Measurements from ENCODE around the gene SMOC2. TPM values are rescaled to one million over a fixed set of nuclear protein-coding genes. Genes with fewer than 3 reads are reported as not detected.
A peak's percentile ranks its signal among the peaks of the same experiment; 100 is the strongest.

Gene SMOC2
- total and polyA plus RNA-seq, 12 donors, result 3.0 to 32.0 (median 10.5) TPM

- DNase-seq, result peak in 1 of 7 donors; percentile 20
- Histone ChIP-seq H3K36me3 (replicated peaks in 1 of 2) (no peaks in the 10 kb centered on the region), H3K9me3 (replicated peaks in 1 of 3) (no peaks in the 10 kb centered on the region), H3K4me1 (replicated peaks in 1 of 2) (no peaks in the 10 kb centered on the region), H3K27me3 (no peaks in the 10 kb centered on the region), H3K4me3 (no peak overlapping the region), H3K27ac (no peak overlapping the region)
- no peak for TF ChIP-seq POLR2A (IDR thresholded peaks at IDR 0.05)
- TF ChIP-seq, protein P1, sequence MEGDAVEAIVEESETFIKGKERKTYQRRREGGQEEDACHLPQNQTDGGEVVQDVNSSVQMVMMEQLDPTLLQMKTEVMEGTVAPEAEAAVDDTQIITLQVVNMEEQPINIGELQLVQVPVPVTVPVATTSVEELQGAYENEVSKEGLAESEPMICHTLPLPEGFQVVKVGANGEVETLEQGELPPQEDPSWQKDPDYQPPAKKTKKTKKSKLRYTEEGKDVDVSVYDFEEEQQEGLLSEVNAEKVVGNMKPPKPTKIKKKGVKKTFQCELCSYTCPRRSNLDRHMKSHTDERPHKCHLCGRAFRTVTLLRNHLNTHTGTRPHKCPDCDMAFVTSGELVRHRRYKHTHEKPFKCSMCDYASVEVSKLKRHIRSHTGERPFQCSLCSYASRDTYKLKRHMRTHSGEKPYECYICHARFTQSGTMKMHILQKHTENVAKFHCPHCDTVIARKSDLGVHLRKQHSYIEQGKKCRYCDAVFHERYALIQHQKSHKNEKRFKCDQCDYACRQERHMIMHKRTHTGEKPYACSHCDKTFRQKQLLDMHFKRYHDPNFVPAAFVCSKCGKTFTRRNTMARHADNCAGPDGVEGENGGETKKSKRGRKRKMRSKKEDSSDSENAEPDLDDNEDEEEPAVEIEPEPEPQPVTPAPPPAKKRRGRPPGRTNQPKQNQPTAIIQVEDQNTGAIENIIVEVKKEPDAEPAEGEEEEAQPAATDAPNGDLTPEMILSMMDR (IDR thresholded peaks at IDR 0.05), result no peak
- intact Hi-C loops (cut with DNase I), result no loop called here
- 83 to 94% (median 89%) methylated on average over 6 of the region's 6 CpGs for WGBS, 4 donors
Measured at GRCh38 chr6:168534265-168534664, 93.3 kb downstream of the SMOC2 start.

DNA sequence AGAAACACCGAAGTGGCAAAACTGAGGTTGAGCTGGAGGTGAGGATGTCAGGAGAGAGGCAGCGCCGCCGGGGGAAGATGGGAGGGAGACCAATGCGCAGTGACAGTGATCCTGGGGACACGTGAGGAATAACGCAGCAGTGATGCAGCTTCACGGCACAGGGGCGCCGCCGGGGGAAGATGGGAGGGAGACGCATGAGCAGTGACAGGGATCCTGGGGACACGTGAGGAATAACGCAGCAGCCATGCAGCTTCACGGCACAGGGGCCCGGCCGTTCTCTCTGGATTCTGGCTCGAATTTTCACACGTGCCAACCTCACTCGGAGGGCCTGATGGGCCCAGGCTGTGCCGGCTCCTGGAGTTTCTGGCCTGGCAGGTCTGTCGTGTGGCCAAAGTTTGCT, 94.7 kb downstream of the SMOC2 start:
- no peaks in the 10 kb centered on the region for H3K9me3 ChIP-seq (replicated peaks in 1 of 3)
- intact Hi-C loops (cut with DNase I), result no loop called here
- H3K27me3 ChIP-seq, result no peaks in the 10 kb centered on the region
- no peaks in the 10 kb centered on the region for H3K4me1 ChIP-seq (replicated peaks in 1 of 2)
- TF ChIP-seq, protein P1 (IDR thresholded peaks at IDR 0.05), result no peak
- no peak for TF ChIP-seq POLR2A (IDR thresholded peaks at IDR 0.05)
- H3K4me3 ChIP-seq, result no peak overlapping the region
- no peaks in the 10 kb centered on the region for H3K36me3 ChIP-seq (replicated peaks in 1 of 2)
- peak in 1 of 7 donors; percentile 20 for DNase-seq
- no peak overlapping the region for H3K27ac ChIP-seq
- WGBS, 4 donors, result 88 to 95% (median 90%) methylated on average over 22 of the region's 22 CpGs

GRCh38 chr6:168536196-168536595, 95.2 kb downstream of the SMOC2 start:
- no peak overlapping the region for H3K27ac ChIP-seq

GRCh38 chr6:168536665-168537539, 95.9 kb downstream of the SMOC2 start:
- Histone ChIP-seq H3K27me3 (no peaks in the 10 kb centered on the region), H3K4me1 (replicated peaks in 1 of 2) (no peaks in the 10 kb centered on the region), H3K4me3 (no peak overlapping the region), H3K9me3 (replicated peaks in 1 of 3) (no peaks in the 10 kb centered on the region), H3K36me3 (replicated peaks in 1 of 2) (no peaks in the 10 kb centered on the region), H3K27ac (peak overlapping the region in 2 of 5 donors; percentile 8 to 27)
- no peak for DNase-seq
- TF ChIP-seq, protein P1 (IDR thresholded peaks at IDR 0.05), result no peak
- no peak for TF ChIP-seq POLR2A (IDR thresholded peaks at IDR 0.05)
- intact Hi-C loops (cut with DNase I), result no loop called here
- 86 to 91% (median 89%) methylated on average over 17 of the region's 17 CpGs for WGBS, 4 donors

More at GRCh38 chr6:168536196-168536595, 95.2 kb downstream of the SMOC2 start:
- DNase-seq, result peak in 1 of 7 donors; percentile 43
- 70 to 96% (median 82%) methylated on average over 2 to 7 of the region's 7 CpGs for WGBS, 4 donors
- TF ChIP-seq POLR2A (IDR thresholded peaks at IDR 0.05), result no peak
- TF ChIP-seq, protein P1 (IDR thresholded peaks at IDR 0.05), result no peak
- intact Hi-C loops (cut with DNase I), result no loop called here
- Histone ChIP-seq H3K9me3 (replicated peaks in 1 of 3) (no peaks in the 10 kb centered on the region), H3K27me3 (no peaks in the 10 kb centered on the region), H3K36me3 (replicated peaks in 1 of 2) (no peaks in the 10 kb centered on the region), H3K4me1 (replicated peaks in 1 of 2) (no peaks in the 10 kb centered on the region), H3K4me3 (no peak overlapping the region)
